HepG2 (cell line): ENCODE measurements around the gene KCNH6. TPM values are rescaled to one million over a fixed set of nuclear protein-coding genes. Genes with fewer than 3 reads are reported as not detected.

ENCODE experiments used
- DMAP1 ChIP-seq: IDR thresholded peaks from 2 replicates; pipeline ENCODE4 v1.6.1; 2016
- FOSL2 ChIP-seq: sonication (generic); formaldehyde crosslinking; IDR thresholded peaks from 2 replicates; pipeline ENCODE4 v1.4.0; 2020; ENCODE audit warnings: missing genetic modification reagents
- KDM3A ChIP-seq: IDR thresholded peaks from 2 replicates; pipeline ENCODE4 v1.6.1; 2018; ENCODE audit warnings: low read depth, missing compliant biosample characterization
- NFKB2 ChIP-seq: sonication (generic); formaldehyde crosslinking; IDR thresholded peaks from 2 replicates; pipeline ENCODE4 v1.4.0; 2020; ENCODE audit warnings: missing genetic modification reagents, borderline replicate concordance
- NFYC ChIP-seq: IDR thresholded peaks from 2 replicates; pipeline ENCODE4 v1.6.1; 2016; ENCODE audit warnings: missing genetic modification reagents, missing compliant biosample characterization
- POLR2AphosphoS2 ChIP-seq: IDR thresholded peaks from 2 replicates; pipeline ENCODE4 v1.6.1; 2011; ENCODE audit warnings: low read depth, low read length, improper control_type of control experiment
- RBFOX2 ChIP-seq: fragments of 200-400 bp; formaldehyde crosslinking; IDR thresholded peaks from 2 replicates; pipeline ENCODE4 v1.6.1; 2017; ENCODE audit warnings: low read depth, mild to moderate bottlenecking, low read length
- ZC3H13 ChIP-seq: sonication (generic); formaldehyde crosslinking; IDR thresholded peaks from 2 replicates; pipeline ENCODE4 v1.8.1; 2023; ENCODE audit warnings: mild to moderate bottlenecking, missing genetic modification reagents, moderate library complexity
- ZFP36L1 ChIP-seq: sonication (generic); formaldehyde crosslinking; IDR thresholded peaks from 2 replicates; pipeline ENCODE4 v1.8.0; 2022; ENCODE audit warnings: mild to moderate bottlenecking, missing genetic modification reagents, moderate library complexity
- ZNF274 ChIP-seq: sonication (generic); formaldehyde crosslinking; IDR thresholded peaks from 2 replicates; pipeline ENCODE4 v1.5.1; 2020; ENCODE audit warnings: mild to moderate bottlenecking, missing genetic modification reagents
- ZNF720 ChIP-seq: sonication (generic); formaldehyde crosslinking; IDR thresholded peaks from 2 replicates; pipeline ENCODE4 v1.4.0; 2020; ENCODE audit warnings: missing genetic modification reagents
- ZNF777 ChIP-seq: sonication (generic); formaldehyde crosslinking; IDR thresholded peaks from 2 replicates; pipeline ENCODE4 v1.4.0; 2020; ENCODE audit warnings: missing genetic modification reagents
- polyA plus RNA-seq, 8 experiments: library from polyadenylated mRNA; depleted of rRNA in 3 of 8; stranded (reverse) in 7 of 8; unstranded in 1 of 8; fragments of >200 nt; fragmentation: Illumina TruSeq in 4 of 8; extraction: Trizol in 4 of 8; gene quantifications; 2 replicates each; pipeline versions ENCODE4 v1.2.1 to v1.2.3, GENCODE V29; 2011 to 2016; ENCODE audit warnings: low read depth in 4 of 8, missing spikeins in 1 of 8, mixed read lengths in 1 of 8; ENCODE audit not compliant: insufficient read depth in 1 of 8
- total RNA-seq, 5 experiments: library from RNA; depleted of rRNA; stranded (reverse); fragments of >200 nt; fragmentation: Illumina TruSeq; extraction: Trizol; gene quantifications; 2 replicates each; pipeline ENCODE4 v1.2.3, GENCODE V29; 2016; ENCODE audit warnings: low read depth in 1 of 5
- TF ChIP-seq, protein P1 (sequence below): IDR thresholded peaks from 2 replicates; pipeline ENCODE4 v1.6.1; 2018; ENCODE audit warnings: missing genetic modification reagents, mild to moderate bottlenecking, missing compliant biosample characterization
- TF ChIP-seq, protein P2 (sequence below): sonication (generic); formaldehyde crosslinking; IDR thresholded peaks from 2 replicates; pipeline ENCODE4 v1.5.1; 2020; ENCODE audit warnings: mild to moderate bottlenecking, moderate library complexity, missing genetic modification reagents
- TF ChIP-seq, protein P3 (sequence below): sonication (generic); formaldehyde crosslinking; IDR thresholded peaks from 2 replicates; pipeline ENCODE4 v1.5.1; 2020; ENCODE audit warnings: mild to moderate bottlenecking, missing genetic modification reagents, borderline replicate concordance
- TF ChIP-seq, protein P4 (sequence below): sonication (generic); formaldehyde crosslinking; IDR thresholded peaks from 2 replicates; pipeline ENCODE4 v1.5.1; 2020; ENCODE audit warnings: mild to moderate bottlenecking, missing genetic modification reagents

KCNH6 gene
- total and polyA plus RNA-seq, 2 of the 13 experiments (the other 11 are each of a cell fraction or from before 2014, with no cell fraction given) = 0.05 to 0.18 TPM

DNA sequence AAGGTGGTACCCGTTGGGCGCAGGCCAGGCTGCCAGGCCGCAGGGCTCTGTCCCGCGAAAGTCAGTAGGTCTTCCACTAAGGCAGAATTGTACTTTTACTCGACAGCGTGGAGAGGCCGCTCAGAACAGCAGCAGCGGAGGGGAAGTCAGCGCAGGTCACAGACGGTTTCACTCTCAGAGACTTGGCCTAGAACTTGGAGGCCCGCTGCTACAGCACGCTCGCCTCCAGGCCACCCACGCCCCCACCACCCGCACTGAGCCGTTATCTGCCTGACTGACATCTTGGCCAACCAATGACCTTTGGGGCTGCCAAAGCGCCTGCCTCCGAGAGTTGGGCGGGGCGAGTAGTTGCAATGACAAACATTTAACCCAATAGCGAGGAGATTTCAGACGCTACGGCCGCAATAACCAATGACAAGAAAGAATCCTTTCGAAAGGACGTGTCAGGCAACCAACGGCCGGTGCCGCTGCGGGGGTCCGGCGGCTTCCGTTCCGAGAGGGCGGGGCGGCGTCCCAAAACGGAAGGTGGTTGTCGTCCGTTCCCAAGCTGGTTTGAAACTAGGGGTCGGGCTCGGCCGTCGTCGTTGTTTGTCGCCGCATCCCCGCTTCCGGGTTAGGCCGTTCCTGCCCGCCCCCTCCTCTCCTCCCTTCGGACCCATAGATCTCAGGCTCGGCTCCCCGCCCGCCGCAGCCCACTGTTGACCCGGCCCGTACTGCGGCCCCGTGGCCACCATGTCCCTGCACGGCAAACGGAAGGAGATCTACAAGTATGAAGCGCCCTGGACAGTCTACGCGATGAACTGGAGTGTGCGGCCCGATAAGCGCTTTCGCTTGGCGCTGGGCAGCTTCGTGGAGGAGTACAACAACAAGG is 27.0 kb downstream of the KCNH6 start, which contains the start of gene DCAF7 (continued):
- 0 out of 2 replicates have a peak, but pooled peaks have one; percentile 17 for TF ChIP-seq POLR2AphosphoS2
- peak; percentile 78; the same call in 1 of the 2 replicates for TF ChIP-seq KDM3A
- TF ChIP-seq ZNF720 = peak; percentile 91
- peak; percentile 95 for TF ChIP-seq RBFOX2
- TF ChIP-seq, protein P1, sequence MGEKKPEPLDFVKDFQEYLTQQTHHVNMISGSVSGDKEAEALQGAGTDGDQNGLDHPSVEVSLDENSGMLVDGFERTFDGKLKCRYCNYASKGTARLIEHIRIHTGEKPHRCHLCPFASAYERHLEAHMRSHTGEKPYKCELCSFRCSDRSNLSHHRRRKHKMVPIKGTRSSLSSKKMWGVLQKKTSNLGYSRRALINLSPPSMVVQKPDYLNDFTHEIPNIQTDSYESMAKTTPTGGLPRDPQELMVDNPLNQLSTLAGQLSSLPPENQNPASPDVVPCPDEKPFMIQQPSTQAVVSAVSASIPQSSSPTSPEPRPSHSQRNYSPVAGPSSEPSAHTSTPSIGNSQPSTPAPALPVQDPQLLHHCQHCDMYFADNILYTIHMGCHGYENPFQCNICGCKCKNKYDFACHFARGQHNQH = peak; percentile 50
- TF ChIP-seq ZNF777 (CRISPR knock-in tag) = peak; percentile 85
- peak; percentile 58 for TF ChIP-seq ZNF274 (CRISPR knock-in tag)
- peak; percentile 99 for TF ChIP-seq NFYC
- TF ChIP-seq FOSL2 (CRISPR knock-in tag) = peak; percentile 2; the same call in 1 of the 2 replicates
- TF ChIP-seq NFKB2 (CRISPR knock-in tag) = peak; percentile 84
- TF ChIP-seq, protein P2, sequence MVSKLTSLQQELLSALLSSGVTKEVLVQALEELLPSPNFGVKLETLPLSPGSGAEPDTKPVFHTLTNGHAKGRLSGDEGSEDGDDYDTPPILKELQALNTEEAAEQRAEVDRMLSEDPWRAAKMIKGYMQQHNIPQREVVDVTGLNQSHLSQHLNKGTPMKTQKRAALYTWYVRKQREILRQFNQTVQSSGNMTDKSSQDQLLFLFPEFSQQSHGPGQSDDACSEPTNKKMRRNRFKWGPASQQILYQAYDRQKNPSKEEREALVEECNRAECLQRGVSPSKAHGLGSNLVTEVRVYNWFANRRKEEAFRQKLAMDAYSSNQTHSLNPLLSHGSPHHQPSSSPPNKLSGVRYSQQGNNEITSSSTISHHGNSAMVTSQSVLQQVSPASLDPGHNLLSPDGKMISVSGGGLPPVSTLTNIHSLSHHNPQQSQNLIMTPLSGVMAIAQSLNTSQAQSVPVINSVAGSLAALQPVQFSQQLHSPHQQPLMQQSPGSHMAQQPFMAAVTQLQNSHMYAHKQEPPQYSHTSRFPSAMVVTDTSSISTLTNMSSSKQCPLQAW = peak; percentile 86
- TF ChIP-seq, protein P3, sequence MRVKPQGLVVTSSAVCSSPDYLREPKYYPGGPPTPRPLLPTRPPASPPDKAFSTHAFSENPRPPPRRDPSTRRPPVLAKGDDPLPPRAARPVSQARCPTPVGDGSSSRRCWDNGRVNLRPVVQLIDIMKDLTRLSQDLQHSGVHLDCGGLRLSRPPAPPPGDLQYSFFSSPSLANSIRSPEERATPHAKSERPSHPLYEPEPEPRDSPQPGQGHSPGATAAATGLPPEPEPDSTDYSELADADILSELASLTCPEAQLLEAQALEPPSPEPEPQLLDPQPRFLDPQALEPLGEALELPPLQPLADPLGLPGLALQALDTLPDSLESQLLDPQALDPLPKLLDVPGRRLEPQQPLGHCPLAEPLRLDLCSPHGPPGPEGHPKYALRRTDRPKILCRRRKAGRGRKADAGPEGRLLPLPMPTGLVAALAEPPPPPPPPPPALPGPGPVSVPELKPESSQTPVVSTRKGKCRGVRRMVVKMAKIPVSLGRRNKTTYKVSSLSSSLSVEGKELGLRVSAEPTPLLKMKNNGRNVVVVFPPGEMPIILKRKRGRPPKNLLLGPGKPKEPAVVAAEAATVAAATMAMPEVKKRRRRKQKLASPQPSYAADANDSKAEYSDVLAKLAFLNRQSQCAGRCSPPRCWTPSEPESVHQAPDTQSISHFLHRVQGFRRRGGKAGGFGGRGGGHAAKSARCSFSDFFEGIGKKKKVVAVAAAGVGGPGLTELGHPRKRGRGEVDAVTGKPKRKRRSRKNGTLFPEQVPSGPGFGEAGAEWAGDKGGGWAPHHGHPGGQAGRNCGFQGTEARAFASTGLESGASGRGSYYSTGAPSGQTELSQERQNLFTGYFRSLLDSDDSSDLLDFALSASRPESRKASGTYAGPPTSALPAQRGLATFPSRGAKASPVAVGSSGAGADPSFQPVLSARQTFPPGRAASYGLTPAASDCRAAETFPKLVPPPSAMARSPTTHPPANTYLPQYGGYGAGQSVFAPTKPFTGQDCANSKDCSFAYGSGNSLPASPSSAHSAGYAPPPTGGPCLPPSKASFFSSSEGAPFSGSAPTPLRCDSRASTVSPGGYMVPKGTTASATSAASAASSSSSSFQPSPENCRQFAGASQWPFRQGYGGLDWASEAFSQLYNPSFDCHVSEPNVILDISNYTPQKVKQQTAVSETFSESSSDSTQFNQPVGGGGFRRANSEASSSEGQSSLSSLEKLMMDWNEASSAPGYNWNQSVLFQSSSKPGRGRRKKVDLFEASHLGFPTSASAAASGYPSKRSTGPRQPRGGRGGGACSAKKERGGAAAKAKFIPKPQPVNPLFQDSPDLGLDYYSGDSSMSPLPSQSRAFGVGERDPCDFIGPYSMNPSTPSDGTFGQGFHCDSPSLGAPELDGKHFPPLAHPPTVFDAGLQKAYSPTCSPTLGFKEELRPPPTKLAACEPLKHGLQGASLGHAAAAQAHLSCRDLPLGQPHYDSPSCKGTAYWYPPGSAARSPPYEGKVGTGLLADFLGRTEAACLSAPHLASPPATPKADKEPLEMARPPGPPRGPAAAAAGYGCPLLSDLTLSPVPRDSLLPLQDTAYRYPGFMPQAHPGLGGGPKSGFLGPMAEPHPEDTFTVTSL (CRISPR knock-in tag) = peak; percentile 32; the same call in 1 of the 2 replicates
- TF ChIP-seq ZFP36L1 = peak; percentile 45; the same call in 1 of the 2 replicates
- TF ChIP-seq, protein P4, sequence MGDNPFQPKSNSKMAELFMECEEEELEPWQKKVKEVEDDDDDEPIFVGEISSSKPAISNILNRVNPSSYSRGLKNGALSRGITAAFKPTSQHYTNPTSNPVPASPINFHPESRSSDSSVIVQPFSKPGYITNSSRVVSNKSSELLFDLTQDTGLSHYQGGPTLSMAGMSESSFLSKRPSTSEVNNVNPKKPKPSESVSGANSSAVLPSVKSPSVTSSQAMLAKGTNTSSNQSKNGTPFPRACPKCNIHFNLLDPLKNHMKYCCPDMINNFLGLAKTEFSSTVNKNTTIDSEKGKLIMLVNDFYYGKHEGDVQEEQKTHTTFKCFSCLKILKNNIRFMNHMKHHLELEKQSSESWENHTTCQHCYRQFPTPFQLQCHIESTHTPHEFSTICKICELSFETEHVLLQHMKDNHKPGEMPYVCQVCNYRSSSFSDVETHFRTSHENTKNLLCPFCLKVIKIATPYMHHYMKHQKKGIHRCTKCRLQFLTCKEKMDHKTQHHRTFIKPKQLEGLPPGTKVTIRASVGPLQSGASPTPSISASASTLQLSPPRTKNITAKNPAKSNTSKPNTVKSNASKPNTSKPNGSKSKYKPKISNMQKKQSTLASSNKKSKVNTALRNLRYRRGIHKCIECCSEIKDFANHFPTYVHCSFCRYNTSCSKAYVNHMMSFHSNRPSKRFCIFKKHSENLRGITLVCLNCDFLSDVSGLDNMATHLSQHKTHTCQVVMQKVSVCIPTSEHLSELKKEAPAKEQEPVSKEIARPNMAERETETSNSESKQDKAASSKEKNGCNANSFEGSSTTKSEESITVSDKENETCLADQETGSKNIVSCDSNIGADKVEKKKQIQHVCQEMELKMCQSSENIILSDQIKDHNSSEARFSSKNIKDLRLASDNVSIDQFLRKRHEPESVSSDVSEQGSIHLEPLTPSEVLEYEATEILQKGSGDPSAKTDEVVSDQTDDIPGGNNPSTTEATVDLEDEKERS (CRISPR knock-in tag) = no peak; the same call in 1 of the 2 replicates
- peak; percentile 85; the same call in 1 of the 2 replicates for TF ChIP-seq ZC3H13 (CRISPR knock-in tag)
- TF ChIP-seq DMAP1 (CRISPR knock-in tag) = peak; percentile 90
